ENCODE results near the gene DSC1.

GRCh38 chr18:31098878-31099277, 63.8 kb downstream of the DSC1 start:
- TF ChIP-seq POLR2A (IDR thresholded peaks at IDR 0.05) (no peak), CTCF (IDR thresholded peaks at IDR 0.05) (no peak), EP300 (IDR thresholded peaks at IDR 0.05; ENCODE audit: low read depth) (no peak)

Measured in transverse colon (tissue), 3 donors.